ENCODE data around the gene RGL1. TPM values are rescaled to one million over a fixed set of nuclear protein-coding genes. Genes with fewer than 3 reads are reported as not detected.

Gene RGL1
- total RNA-seq, 4 donors from 2014 or later: 11.6 to 22.5 (median 15.0) TPM

GRCh38 chr1:183847641-183848040 is 42.7 kb downstream of the RGL1 start:
- WGBS, 2 donors: 91% methylated on average over 4 of the region's 4 CpGs
- no peak for TF ChIP-seq POLR2A (IDR thresholded peaks at IDR 0.05)
- TF ChIP-seq CTCF (IDR thresholded peaks at IDR 0.05): no peak
- intact Hi-C loops (cut with DNase I; ENCODE audit: low total_unique reads): no loop called here
- no peak for DNase-seq (ENCODE audit: low spot score in 2 of 2)
- H3K4me3 ChIP-seq (ENCODE audit: low read depth, poor library complexity, severe bottlenecking): no peak overlapping the region

- intact Hi-C loops (cut with DNase I; ENCODE audit: low total_unique reads): no loop called here
Measured at GRCh38 chr1:183850852-183851251, 45.9 kb downstream of the RGL1 start.

GRCh38 chr1:183859119-183859518 is 54.2 kb downstream of the RGL1 start:
- intact Hi-C loops (cut with DNase I; ENCODE audit: low total_unique reads): no loop called here
- TF ChIP-seq CTCF (IDR thresholded peaks at IDR 0.05) (no peak), POLR2A (IDR thresholded peaks at IDR 0.05) (no peak)
- no peak for DNase-seq (ENCODE audit: low spot score in 2 of 2)
- 93 to 97% methylated on average over 3 of the region's 3 CpGs for WGBS, 2 donors
- no peak overlapping the region for H3K4me3 ChIP-seq (ENCODE audit: low read depth, poor library complexity, severe bottlenecking)

More at GRCh38 chr1:183850852-183851251, 45.9 kb downstream of the RGL1 start:
- no peak for DNase-seq (ENCODE audit: low spot score in 2 of 2)
- no peak overlapping the region for H3K4me3 ChIP-seq (ENCODE audit: low read depth, poor library complexity, severe bottlenecking)
- WGBS, 2 donors: 83 to 94% methylated on average over 2 of the region's 2 CpGs
- TF ChIP-seq POLR2A (IDR thresholded peaks at IDR 0.05): no peak
- no peak for TF ChIP-seq CTCF (IDR thresholded peaks at IDR 0.05)

- DNase-seq (ENCODE audit: low spot score in 2 of 2): no peak
- 50 to 70% methylated on average over 3 of the region's 3 CpGs for WGBS, 2 donors
- no peak for TF ChIP-seq CTCF (IDR thresholded peaks at IDR 0.05)
- no peak for TF ChIP-seq POLR2A (IDR thresholded peaks at IDR 0.05)
- intact Hi-C loops (cut with DNase I; ENCODE audit: low total_unique reads): no loop called here
- H3K4me3 ChIP-seq (ENCODE audit: low read depth, poor library complexity, severe bottlenecking): no peak overlapping the region
Measured at GRCh38 chr1:183859831-183860230, 54.9 kb downstream of the RGL1 start.

GRCh38 chr1:183862967-183863366 is 58.0 kb downstream of the RGL1 start:
- no peak for DNase-seq (ENCODE audit: low spot score in 2 of 2)
- WGBS, 2 donors: 95 to 98% methylated on average over 4 of the region's 4 CpGs
- intact Hi-C loops (cut with DNase I; ENCODE audit: low total_unique reads): no loop called here
- H3K4me3 ChIP-seq (ENCODE audit: low read depth, poor library complexity, severe bottlenecking): no peak overlapping the region
- TF ChIP-seq POLR2A (IDR thresholded peaks at IDR 0.05): no peak
- no peak for TF ChIP-seq CTCF (IDR thresholded peaks at IDR 0.05)

GRCh38 chr1:183863852-183864251 is 58.9 kb downstream of the RGL1 start:
- intact Hi-C loops (cut with DNase I; ENCODE audit: low total_unique reads): no loop called here
- TF ChIP-seq CTCF (IDR thresholded peaks at IDR 0.05) (no peak), POLR2A (IDR thresholded peaks at IDR 0.05) (no peak)
- DNase-seq (ENCODE audit: low spot score in 2 of 2): no peak
- H3K4me3 ChIP-seq (ENCODE audit: low read depth, poor library complexity, severe bottlenecking): no peak overlapping the region

Data from lower leg skin (tissue), 4 donors.